HEK293 (cell line): ENCODE results near the gene AQP12A.

Source experiments
- CTCF ChIP-seq: fragments of 450-650 bp; formaldehyde crosslinking; IDR thresholded peaks from 2 replicates; pipeline ENCODE4 v1.5.1; 2016; ENCODE audit warnings: missing biosample characterization, missing genetic modification characterization
- PRDM4 ChIP-seq: fragments of 450-650 bp; formaldehyde crosslinking; IDR thresholded peaks from 2 replicates; pipeline ENCODE4 v1.5.1; 2017; ENCODE audit warnings: missing biosample characterization, missing genetic modification characterization
- TCF7L2 ChIP-seq: IDR thresholded peaks from 2 replicates; pipeline ENCODE4 v1.6.1; 2011; ENCODE audit warnings: low read depth, mild to moderate bottlenecking, inconsistent platforms, low read length, moderate library complexity, borderline replicate concordance
- ZNF10 ChIP-seq: fragments of 450-650 bp; formaldehyde crosslinking; IDR thresholded peaks from 2 replicates; pipeline ENCODE4 v1.5.1; 2017; ENCODE audit warnings: missing biosample characterization, missing genetic modification characterization
- ZNF76 ChIP-seq: fragments of 450-650 bp; formaldehyde crosslinking; IDR thresholded peaks from 2 replicates; pipeline ENCODE4; 2016; ENCODE audit warnings: low read depth, missing biosample characterization, missing genetic modification characterization, borderline replicate concordance

- TF ChIP-seq TCF7L2 (no peak), CTCF (no peak), PRDM4 (tag by site-specific recombination) (no peak), ZNF10 (tag by site-specific recombination) (no peak), ZNF76 (tag by site-specific recombination) (no peak)
Measured at GRCh38 chr2:240735476-240735875, 43.8 kb downstream of the AQP12A start.
